K562 (cell line): ENCODE results near the gene METTL22. TPM values are rescaled to one million over a fixed set of nuclear protein-coding genes. Genes with fewer than 3 reads are reported as not detected.

ENCODE experiments used
- ATAC-seq: fragments of 200-7000 bp; cut with Tn5 transposase; 3 replicates; pipeline ENCODE4 v1.9.1; 2020; ENCODE audit warnings: moderate library complexity
- BruUV-seq: library from RNA; stranded (reverse); fragments of 400-500 nt; replicated peaks from 2 replicates; lab custom pipeline; 2021; lab: Mats Ljungman, UMichigan
- CTCF ChIA-PET: fragments of 300-600 bp; formaldehyde crosslinking; extraction: SDS; loops from one replicate; lab custom pipeline; 2021; ENCODE audit warnings: low intra/inter-chr PET ratio; lab: Yijun Ruan, JAX
- POLR2A ChIA-PET: fragments of 300-600, 350-650 bp; sonication (Branson Sonifier 250); formaldehyde crosslinking; extraction: SDS; loops from one replicate; lab custom pipeline; 2021; ENCODE audit warnings: antibody characterized with exemption, inconsistent platforms; lab: Yijun Ruan, JAX
- DNase-seq, 4 experiments: peaks; one replicate each; pipeline versions ENCODE4 v3.0.0 to v3.0.0-alpha.2; 2011 to 2018; ENCODE audit warnings: low spot score in 3 of 4, mixed read lengths in 3 of 4; ENCODE audit errors: extremely low read depth in 1 of 4
- FAIRE-seq: peaks from 2 replicates; lab custom pipeline; 2011; peaks lifted over from hg19 to GRCh38; lab: Jason Lieb, UNC
- H2AFZ ChIP-seq: 2 replicates; pipeline ENCODE4 v1.6.0; 2011; ENCODE audit warnings: low read depth, low read length, control low read depth, inconsistent platforms
- H3K27ac ChIP-seq: fragments of 200-600 bp; 3 replicates; pipeline ENCODE4 v1.8.0; 2011; ENCODE audit warnings: low read depth, mild to moderate bottlenecking, control low read depth, inconsistent platforms, low read length, moderate library complexity, mixed read lengths; ENCODE audit errors: extremely low read depth
- H3K27me3 ChIP-seq, 2 experiments: fragments of 300-600 bp in 1 of 2; 2 replicates in 1 of 2; 3 replicates in 1 of 2; pipeline versions ENCODE4 v1.6.0 to v1.8.0; 2011; ENCODE audit warnings: inconsistent platforms in 2 of 2, low read length in 2 of 2, mild to moderate bottlenecking in 1 of 2, mixed read lengths in 1 of 2, moderate library complexity in 1 of 2; ENCODE audit not compliant: control insufficient read depth in 2 of 2, insufficient read depth in 2 of 2
- H3K36me3 ChIP-seq: fragments of 300-600 bp; 3 replicates; pipeline ENCODE4 v1.8.0; 2011; ENCODE audit warnings: mild to moderate bottlenecking, low read length, inconsistent platforms; ENCODE audit not compliant: control insufficient read depth, insufficient read depth
- H3K4me1 ChIP-seq, 2 experiments: fragments of 200-600 bp in 1 of 2; replicated peaks in 1 of 2; 2 replicates in 1 of 2; 3 replicates in 1 of 2; pipeline versions ENCODE4 v1.5.1 to v1.8.0; 2011; ENCODE audit warnings: inconsistent platforms in 2 of 2, low read length in 2 of 2, mild to moderate bottlenecking in 1 of 2, mixed read lengths in 1 of 2, moderate library complexity in 1 of 2; ENCODE audit not compliant: control insufficient read depth in 2 of 2, insufficient read depth in 2 of 2
- H3K4me2 ChIP-seq: 2 replicates; pipeline ENCODE4 v1.6.1; 2011; ENCODE audit warnings: low read length, control low read depth, inconsistent platforms, mixed read lengths; ENCODE audit not compliant: insufficient read depth
- H3K4me3 ChIP-seq: fragments of 200-600 bp; sonication (generic), shearing (Covaris generic); 2 replicates; pipeline ENCODE4 v1.5.1; 2016; ENCODE audit warnings: control low read depth, inconsistent platforms
- H3K79me2 ChIP-seq: fragments of 200-600 bp; 3 replicates; pipeline ENCODE4 v1.8.0; 2011; ENCODE audit warnings: low read length, inconsistent platforms; ENCODE audit not compliant: control insufficient read depth, insufficient read depth
- H3K9ac ChIP-seq, 2 experiments: 2 replicates each; pipeline versions ENCODE4 v1.6.0 to v1.6.1; 2011; ENCODE audit warnings: low read depth in 2 of 2, low read length in 2 of 2, control low read depth in 1 of 2, inconsistent platforms in 1 of 2, mild to moderate bottlenecking in 1 of 2, mixed read lengths in 1 of 2; ENCODE audit not compliant: insufficient read depth in 1 of 2
- H3K9me1 ChIP-seq: one replicate; pipeline ENCODE4 v1.6.0; 2011; ENCODE audit warnings: inconsistent platforms, mild to moderate bottlenecking, low read length, moderate library complexity; ENCODE audit not compliant: control insufficient read depth, insufficient read depth
- H3K9me3 ChIP-seq: replicated peaks from 2 replicates; pipeline ENCODE4 v1.5.1; 2011; ENCODE audit warnings: low read depth, low read length, inconsistent platforms; ENCODE audit not compliant: control insufficient read depth, insufficient read depth
- H4K20me1 ChIP-seq: replicated peaks from 2 replicates; pipeline ENCODE4 v1.6.1; 2011; ENCODE audit warnings: low read length, inconsistent platforms, mixed read lengths; ENCODE audit not compliant: control insufficient read depth, insufficient read depth
- ARNT ChIP-seq, 2 experiments: fragments of 450-650 bp; IDR thresholded peaks; 2 replicates each; pipeline ENCODE4 v1.6.1; 2016; ENCODE audit warnings: mild to moderate bottlenecking in 1 of 2
- PCBP1 ChIP-seq: fragments of 200-400 bp; formaldehyde crosslinking; IDR thresholded peaks from 2 replicates; pipeline ENCODE4 v1.6.1; 2018; ENCODE audit warnings: mild to moderate bottlenecking, low read depth, low read length; ENCODE audit not compliant: poor library complexity, severe bottlenecking
- PTTG1 ChIP-seq: fragments of 450-650 bp; IDR thresholded peaks from 2 replicates; pipeline ENCODE4 v1.6.1; 2016; ENCODE audit warnings: low read depth, mild to moderate bottlenecking, missing genetic modification characterization, missing compliant biosample characterization
- RAD21 ChIP-seq, 2 experiments: fragments of 250-450 bp in 1 of 2; fragments of 450-650 bp in 1 of 2; sonication (Bioruptor Pico) in 1 of 2; formaldehyde crosslinking in 1 of 2; IDR thresholded peaks in 1 of 2; conservative IDR thresholded peaks in 1 of 2; 2 replicates each; pipeline versions ENCODE4 v1.4.0 to v1.8.0; 2020 to 2022; ENCODE audit warnings: mild to moderate bottlenecking in 2 of 2, moderate library complexity in 1 of 2
- SNRNP70 ChIP-seq: fragments of 200-400 bp; formaldehyde crosslinking; optimal IDR thresholded peaks from 2 replicates; pipeline ENCODE3; 2017; ENCODE audit warnings: low read depth, low read length
- ZNF766 ChIP-seq: fragments of 200-800 bp; sonication (Bioruptor generic); conservative IDR thresholded peaks from 2 replicates; pipeline ENCODE4 v1.6.1; 2016; ENCODE audit warnings: missing genetic modification characterization, missing compliant biosample characterization
- WGBS: fragments of 100-300 bp; shearing (Covaris generic); methylation state at CpG from one replicate; pipeline ENCODE4 v1.1.6; 2016; ENCODE audit warnings: low coverage, mixed read lengths; ENCODE audit not compliant: insufficient coverage; ENCODE audit errors: missing lambda C conversion rate; 5-methylcytosine and 5-hydroxymethylcytosine counted together
- in situ Hi-C: fragments of 300-500 bp; cut with MboI; formaldehyde crosslinking; loops from 4 replicates; pipeline ENCODE4 v1.15.0; 2018; ENCODE audit warnings: inconsistent platforms, mixed read lengths
- intact Hi-C: fragments of 100-400 bp; cut with micrococcal nuclease; formaldehyde crosslinking; loops from 2 replicates; pipeline ENCODE4 v1.14.2; 2022
- polyA plus RNA-seq, 8 experiments: library from polyadenylated mRNA; depleted of rRNA in 4 of 8; stranded (reverse) in 5 of 8; unstranded in 3 of 8; fragments of >200 nt; fragmentation: Nextera tagmentation in 2 of 8; fragmentation: Illumina TruSeq in 1 of 8; extraction: Ambion mirVana in 2 of 8; extraction: Trizol in 1 of 8; gene quantifications; 2 replicates each; pipeline versions ENCODE4 v1.2.1 to v1.2.3, GENCODE V29; 2011 to 2014; ENCODE audit warnings: inconsistent platforms in 1 of 8, missing spikeins in 1 of 8
- total RNA-seq, 7 experiments: library from RNA; depleted of rRNA in 6 of 7; stranded (reverse); fragments of >200 nt in 6 of 7; fragmentation: Illumina TruSeq in 2 of 7; extraction: Trizol in 2 of 7; gene quantifications; 2 replicates each; pipeline versions ENCODE4 v1.2.1 to v1.2.3, GENCODE V29; 2011 to 2021; ENCODE audit warnings: low replicate concordance in 1 of 7
- TF ChIP-seq, protein P1 (sequence below): fragments of 450-650 bp; IDR thresholded peaks from 2 replicates; pipeline ENCODE4 v1.6.1; 2016; ENCODE audit warnings: borderline replicate concordance

The METTL22 gene
- total and polyA plus RNA-seq, 9 of the 15 experiments (the other 6 are each of a cell fraction or from before 2014, with no cell fraction given), result 6.9 to 33.2 (median 18.5) TPM

DNA sequence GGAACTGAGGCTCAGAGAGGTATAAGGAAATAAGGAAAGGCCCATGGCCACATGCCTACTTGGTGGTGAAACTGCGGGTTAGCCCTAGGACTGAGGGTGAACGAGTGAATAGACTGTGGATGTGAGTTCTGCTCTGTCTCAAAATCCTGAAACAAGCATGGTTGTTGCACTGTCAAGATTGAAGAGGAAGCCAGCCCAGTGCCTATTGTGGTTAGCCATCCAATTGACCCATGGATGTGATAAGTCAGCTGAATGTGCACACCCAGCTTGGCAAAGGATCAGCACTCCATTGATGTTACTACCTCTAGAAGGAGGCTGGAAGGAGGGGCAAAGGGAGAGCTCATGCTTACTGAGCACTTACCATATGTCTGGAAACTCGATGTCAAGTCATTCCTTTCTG, 35.6 kb upstream of the METTL22 start:
- in situ Hi-C loops, result no loop called here
- Histone ChIP-seq H3K9me1 (no peaks in the 10 kb centered on the region), H3K27ac (no peak overlapping the region), H3K79me2 (no peaks in the 10 kb centered on the region), H3K4me1 (peaks cover 0 to 4% of the 10 kb centered on the region in 2 experiments; a peak in 2 of 5 replicates), H2AFZ (no peak overlapping the region), H3K4me2 (no peak overlapping the region), H3K36me3 (no peaks in the 10 kb centered on the region), H3K4me3 (no peak overlapping the region), H3K27me3 (peaks cover 12 to 26% of the 10 kb centered on the region in 2 experiments; a peak in 4 of 5 replicates), H4K20me1 (no peaks in the 10 kb centered on the region), H3K9ac (no peak overlapping the region), H3K9me3 (0 out of 2 replicates have a peak, but pooled peaks cover 2% of the 10 kb centered on the region)
- ChIA-PET POLR2A (interaction anchor here (0.6 kb wide), 1 partner anchor 11 kb away, joined by 3 read pairs; no protein-coding TSS in a partner anchor), CTCF (no interaction called here)
- TF ChIP-seq, protein P1, sequence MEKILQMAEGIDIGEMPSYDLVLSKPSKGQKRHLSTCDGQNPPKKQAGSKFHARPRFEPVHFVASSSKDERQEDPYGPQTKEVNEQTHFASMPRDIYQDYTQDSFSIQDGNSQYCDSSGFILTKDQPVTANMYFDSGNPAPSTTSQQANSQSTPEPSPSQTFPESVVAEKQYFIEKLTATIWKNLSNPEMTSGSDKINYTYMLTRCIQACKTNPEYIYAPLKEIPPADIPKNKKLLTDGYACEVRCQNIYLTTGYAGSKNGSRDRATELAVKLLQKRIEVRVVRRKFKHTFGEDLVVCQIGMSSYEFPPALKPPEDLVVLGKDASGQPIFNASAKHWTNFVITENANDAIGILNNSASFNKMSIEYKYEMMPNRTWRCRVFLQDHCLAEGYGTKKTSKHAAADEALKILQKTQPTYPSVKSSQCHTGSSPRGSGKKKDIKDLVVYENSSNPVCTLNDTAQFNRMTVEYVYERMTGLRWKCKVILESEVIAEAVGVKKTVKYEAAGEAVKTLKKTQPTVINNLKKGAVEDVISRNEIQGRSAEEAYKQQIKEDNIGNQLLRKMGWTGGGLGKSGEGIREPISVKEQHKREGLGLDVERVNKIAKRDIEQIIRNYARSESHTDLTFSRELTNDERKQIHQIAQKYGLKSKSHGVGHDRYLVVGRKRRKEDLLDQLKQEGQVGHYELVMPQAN, result no peak
- TF ChIP-seq PCBP1, result no peak
- no peak for TF ChIP-seq ZNF766 (CRISPR knock-in tag)
- TF ChIP-seq PTTG1 (tag), result no peak
- TF ChIP-seq ARNT (IDR thresholded peaks at IDR 0.05), result no peak
- no peak for TF ChIP-seq SNRNP70
- no peak for TF ChIP-seq RAD21 (CRISPR knock-in tag; conservative IDR thresholded peaks at IDR 0.05 in 1 of 2, IDR thresholded peaks at IDR 0.05 in 1 of 2)
- intact Hi-C loops, result no loop called here
- FAIRE-seq (no peak), DNase-seq (no peak), ATAC-seq (no peak)
- 3% methylated on average over 3 of the region's 3 CpGs for WGBS
- no TSS peak for BruUV-seq
